HG03175 (cell line): Measurements from ENCODE around the gene USH1C.

Experiments
- ATAC-seq: cut with Tn5 transposase; IDR thresholded peaks from one replicate; pipeline ENCODE4 v1.9.1; 2021; ENCODE audit warnings: mild to moderate bottlenecking, moderate library complexity; ENCODE audit not compliant: unreplicated experiment

The USH1C gene

DNA sequence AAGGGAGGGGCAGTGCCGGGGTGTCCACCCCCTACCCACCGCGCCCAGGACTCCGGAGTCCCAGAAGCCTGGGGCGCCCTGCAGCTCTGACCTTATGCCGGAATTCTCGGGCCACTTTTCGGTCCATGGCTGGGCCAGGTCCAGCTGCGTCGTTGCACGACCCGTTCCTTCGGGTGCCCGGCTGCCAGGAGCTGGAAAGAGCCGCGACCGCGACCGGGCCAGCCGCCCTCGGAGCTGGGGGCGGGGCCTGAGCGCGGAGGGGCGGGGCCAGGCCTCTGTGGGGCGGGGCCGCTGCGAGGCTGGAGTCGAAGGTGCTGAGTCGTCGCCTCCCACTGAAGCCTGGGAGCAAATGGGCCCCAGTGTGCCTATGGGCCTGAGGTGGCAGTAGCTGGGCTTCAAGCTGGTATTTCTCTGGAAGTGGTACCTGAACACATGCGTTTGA lies at the start of gene USH1C:
Gene USH1C, minus strand, starts transcription at position 236 of the 442 bp plus-strand sequence. Its CDS starts 109 bp downstream, at position 127.
- no peak for ATAC-seq

DNA sequence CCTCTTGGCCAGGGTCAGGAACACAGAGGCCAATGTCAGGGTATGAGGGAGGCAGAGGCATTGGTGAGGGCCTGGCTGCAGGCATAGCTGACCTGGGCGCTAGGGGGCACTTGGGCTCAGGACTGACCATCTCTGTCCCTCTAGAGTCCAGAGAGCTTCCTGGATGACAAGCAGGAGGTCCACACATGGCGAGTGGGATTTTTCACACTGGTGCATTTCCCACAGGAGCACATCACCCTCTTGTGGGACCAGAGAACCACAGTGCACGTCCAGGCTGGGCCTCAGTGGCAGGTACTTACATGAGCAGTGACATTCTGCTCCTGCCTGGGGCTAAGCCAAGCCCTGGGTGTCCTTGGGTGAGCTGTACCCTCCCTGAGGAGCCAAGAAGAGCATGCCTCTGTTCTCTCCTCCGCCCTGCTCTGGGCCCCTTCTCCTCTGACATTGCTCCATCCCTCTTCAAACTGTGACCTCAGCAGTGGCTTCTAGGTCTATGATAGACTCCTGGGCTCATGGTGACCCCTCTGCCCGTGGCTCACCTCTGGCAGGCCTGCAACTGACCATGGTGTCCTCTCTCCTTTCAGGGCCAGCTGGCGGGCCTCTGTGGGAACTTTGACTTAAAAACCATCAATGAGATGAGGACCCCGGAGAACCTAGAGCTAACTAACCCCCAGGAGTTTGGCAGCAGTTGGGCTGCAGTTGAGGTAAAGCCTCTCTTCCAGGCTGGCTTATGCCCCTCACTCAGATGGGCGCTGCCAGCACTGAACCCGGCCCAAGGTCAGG lies 49.4 kb upstream of the USH1C start:
- no peak for ATAC-seq

GRCh38 chr11:17591293-17591692 lies 47.1 kb upstream of the USH1C start:
- ATAC-seq: no peak

- no peak for ATAC-seq
These were observed 46.2 kb upstream of the USH1C start for GRCh38 chr11:17590463-17590862.

- ATAC-seq: no peak
These were observed 44.5 kb upstream of the USH1C start for GRCh38 chr11:17588721-17589120.

GRCh38 chr11:17588166-17588565 lies 44.0 kb upstream of the USH1C start:
- no peak for ATAC-seq

DNA sequence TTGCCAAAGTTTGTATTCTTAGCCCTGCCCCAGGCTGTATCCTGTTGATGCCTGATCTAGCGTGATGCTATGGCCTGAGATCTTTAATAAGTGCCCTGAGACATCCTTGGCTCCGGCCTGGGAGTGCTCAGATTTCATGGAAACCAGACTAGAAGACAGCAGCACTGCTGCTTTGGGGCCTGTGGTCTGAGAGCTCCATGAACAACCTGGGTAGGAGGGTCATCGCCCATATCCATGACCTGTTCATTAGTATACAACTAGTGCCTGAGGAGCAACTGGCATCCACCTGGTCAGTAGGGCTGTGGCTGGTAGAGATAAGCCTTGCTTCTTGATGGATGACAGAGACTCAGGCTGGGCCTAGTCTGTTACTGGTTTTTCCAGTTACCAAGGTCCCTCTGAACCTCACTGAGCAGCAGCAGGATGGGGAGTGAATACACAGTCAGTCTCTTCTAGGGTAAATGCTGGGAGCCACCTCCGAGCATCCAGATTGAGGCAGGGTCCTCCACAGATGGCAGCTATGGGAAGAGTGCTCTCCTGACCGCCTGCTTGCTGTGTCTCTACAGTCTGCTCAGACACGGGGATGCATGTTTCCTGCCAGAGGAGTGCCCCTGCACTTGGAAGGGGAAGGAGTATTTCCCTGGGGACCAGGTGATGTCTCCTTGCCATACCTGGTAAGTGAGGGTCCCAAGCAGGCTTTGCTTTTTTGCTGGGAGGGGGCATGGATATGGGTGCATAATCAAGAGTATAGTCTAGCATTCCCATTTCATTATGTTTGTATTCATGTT lies 41.9 kb upstream of the USH1C start:
- ATAC-seq: no peak

DNA sequence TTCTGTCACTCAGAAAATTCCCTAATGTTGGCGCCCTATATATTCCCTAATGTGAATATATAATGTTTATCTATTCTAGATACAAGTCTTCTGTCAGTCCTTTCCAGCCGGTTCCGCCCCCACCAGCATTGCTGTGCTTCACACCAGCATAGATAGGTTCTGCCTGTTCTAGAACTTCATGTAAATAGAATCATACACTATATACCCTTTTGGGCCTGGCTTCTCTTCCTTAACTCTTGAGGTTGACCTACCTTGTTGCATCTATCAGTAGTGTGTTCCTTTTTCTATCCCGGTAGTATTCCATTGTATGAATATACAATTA lies 37.5 kb upstream of the USH1C start:
- no peak for ATAC-seq

DNA sequence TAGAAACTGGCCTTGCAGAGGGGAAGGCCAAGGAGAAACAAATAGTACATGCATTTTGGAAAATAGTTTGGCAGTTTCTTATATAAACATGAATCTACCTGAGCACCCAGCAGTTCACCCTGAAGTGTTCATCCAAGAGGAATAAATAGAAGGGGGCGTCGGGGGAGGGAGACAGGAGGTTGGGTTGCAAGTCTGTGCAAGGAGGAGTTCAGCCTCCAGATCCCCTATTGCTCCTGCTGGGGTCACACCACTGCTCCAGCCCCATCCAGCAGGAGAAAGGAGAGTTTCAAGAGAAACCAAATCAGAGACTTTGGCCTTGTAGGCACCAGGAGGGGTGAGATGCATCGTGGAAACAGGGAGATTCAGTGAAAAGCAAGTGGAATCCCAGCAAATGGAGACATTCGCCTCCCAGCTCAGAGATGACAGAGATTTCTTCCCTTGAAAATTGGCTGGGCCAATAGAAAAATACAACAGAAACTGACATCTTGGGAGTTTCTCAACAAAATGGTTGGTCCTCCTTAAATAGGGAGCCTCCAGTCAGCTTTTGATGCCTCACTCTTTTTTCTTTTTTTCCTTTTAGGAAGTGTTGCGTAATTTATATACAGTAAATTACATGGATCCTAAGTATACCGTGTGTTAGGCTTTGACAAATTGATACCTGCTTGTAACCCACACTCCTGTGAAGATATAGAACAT lies 37.0 kb upstream of the USH1C start:
- ATAC-seq: no peak

GRCh38 chr11:17580271-17580670 lies 36.1 kb upstream of the USH1C start:
- ATAC-seq: no peak

- ATAC-seq: no peak
These were observed 35.2 kb upstream of the USH1C start for GRCh38 chr11:17579451-17579850.

DNA sequence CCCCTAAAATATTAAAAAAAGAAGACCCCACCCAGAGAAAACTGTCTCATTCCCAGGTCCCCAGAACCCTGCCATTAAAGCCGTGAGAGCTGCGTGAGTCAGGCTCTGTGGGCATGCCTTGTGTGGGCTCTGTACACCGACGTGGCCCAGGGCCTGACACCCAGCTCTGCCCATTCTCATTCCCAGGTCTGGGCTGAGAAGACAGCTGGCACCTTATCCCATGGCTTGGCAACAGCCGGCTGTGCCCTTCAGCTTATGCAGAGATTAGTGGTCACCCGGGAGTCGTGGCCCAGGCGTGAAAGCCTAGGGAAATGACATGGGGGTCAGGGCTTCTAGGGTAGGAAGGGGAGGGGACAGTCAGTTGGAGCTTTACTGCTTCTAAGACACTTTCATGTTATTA lies 34.7 kb upstream of the USH1C start:
- no peak for ATAC-seq

DNA sequence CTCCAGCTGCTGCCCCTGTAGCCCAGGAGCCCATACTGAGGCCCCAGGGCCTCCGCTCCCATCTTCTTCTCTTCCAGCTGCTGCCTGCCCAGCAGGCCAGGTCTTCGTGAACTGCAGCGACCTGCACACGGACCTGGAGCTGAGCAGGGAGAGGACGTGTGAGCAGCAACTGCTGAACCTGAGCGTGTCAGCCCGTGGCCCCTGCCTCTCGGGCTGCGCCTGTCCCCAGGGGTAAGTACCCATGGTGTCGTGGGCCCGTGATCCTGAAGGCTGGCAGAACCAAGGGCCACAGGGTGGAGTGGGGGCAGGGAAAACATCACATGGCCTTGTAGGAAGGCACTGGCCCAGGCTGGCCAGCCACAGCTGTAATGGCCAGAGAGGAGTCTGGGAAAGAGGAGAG lies 34.1 kb upstream of the USH1C start:
- no peak for ATAC-seq

- no peak for ATAC-seq
These were observed 31.5 kb upstream of the USH1C start for GRCh38 chr11:17575431-17576425.

DNA sequence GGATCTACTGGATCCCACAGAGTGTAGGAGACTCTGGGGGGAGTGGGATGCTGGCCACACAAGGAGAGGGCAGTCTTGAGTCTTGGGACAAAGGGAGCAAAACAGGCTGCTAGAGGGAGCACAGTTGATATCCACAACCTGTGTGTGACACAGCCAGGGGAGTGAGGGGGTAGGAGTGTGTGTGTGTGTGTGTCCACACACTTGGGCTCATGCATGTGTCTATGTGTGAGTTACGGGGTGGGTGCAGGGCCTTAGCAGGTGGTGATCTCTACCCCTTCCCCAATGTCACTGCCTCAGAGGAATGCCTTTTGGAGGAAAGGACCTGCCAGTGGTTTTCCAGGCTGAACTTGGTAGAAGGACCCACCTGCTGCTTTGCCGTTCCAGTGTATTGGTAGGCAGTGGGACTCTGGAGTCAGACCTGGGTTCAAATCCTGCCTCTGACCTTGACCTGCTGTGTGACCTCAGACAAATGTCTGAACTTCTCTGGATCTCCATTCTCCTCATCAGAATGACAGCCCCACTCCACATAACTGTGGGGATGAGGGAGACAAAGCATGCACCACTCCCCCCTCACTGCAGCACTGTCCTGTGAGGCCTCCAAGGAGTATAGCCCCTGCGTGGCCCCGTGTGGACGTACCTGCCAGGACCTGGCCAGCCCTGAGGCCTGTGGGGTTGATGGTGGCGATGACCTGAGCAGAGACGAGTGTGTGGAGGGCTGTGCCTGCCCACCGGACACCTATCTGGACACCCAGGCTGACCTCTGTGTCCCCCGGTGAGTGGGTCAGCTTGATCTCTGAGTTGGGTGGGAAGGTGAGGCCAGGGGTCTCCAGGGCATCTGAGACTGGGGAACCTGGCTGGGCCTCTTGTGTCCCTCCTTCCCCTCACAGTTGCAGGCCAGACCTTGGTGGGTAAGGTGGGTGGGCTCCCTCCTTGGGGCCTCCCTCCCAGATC lies 30.2 kb upstream of the USH1C start:
- ATAC-seq: no peak

DNA sequence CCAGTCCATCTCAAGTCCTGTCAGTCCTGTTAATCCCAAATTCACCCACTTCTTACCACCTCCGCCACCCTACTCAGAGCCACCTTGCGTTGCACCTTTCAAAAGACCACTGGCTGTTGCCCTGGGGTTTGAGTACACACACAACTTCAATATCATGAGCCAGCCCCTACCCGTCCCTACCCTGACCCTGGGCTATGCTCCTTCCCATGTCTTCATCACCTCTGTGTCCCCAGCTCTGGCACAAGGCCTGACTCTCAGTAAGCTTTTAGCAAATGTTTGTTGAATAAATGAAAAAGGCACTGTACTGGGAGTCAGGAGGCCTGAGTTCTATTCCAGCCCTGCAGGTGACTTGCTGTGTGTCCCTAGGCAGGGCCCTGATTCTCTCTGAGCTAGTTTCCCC lies 29.3 kb upstream of the USH1C start:
- ATAC-seq: no peak

- no peak for ATAC-seq
These were observed 28.7 kb upstream of the USH1C start for GRCh38 chr11:17572791-17573460.

GRCh38 chr11:17572359-17572690 lies 28.1 kb upstream of the USH1C start:
- ATAC-seq: no peak
